Ascending aorta (tissue), 2 donors: Measurements from ENCODE around the gene MAN2A1. TPM values are rescaled to one million over a fixed set of nuclear protein-coding genes. Genes with fewer than 3 reads are reported as not detected.
"Not testable (repeated sequence)": the region's sequence is repeated elsewhere in the genome, so short reads cannot be mapped to it uniquely, and the experiment has no call there.

Experiments
- DNase-seq, 2 donors: peaks; one replicate each; pipeline ENCODE4 v3.0.0-alpha.2; 2019; ENCODE audit warnings: low spot score in 2 of 2
- H3K27ac ChIP-seq, 2 donors: fragments of 200-600 bp; sonication (generic); one replicate each; pipeline ENCODE4 v1.5.1; 2016 to 2017; ENCODE audit warnings: mild to moderate bottlenecking in 1 of 2
- H3K27me3 ChIP-seq: fragments of 200-600 bp; sonication (generic); one replicate; pipeline ENCODE4 v1.5.1; 2017
- H3K36me3 ChIP-seq, 2 donors: fragments of 200-600 bp; sonication (generic); one replicate each; pipeline ENCODE4 v1.5.1; 2016
- H3K4me1 ChIP-seq, 2 donors: fragments of 200-600 bp; sonication (generic); one replicate each; pipeline ENCODE4 v1.5.1; 2016 to 2017; ENCODE audit warnings: mild to moderate bottlenecking in 1 of 2
- H3K4me3 ChIP-seq, 2 donors: fragments of 200-600 bp; sonication (generic); one replicate each; pipeline ENCODE4 v1.5.1; 2016 to 2017; ENCODE audit warnings: mild to moderate bottlenecking in 1 of 2
- H3K9me3 ChIP-seq, 2 donors: fragments of 200-600 bp; sonication (generic); one replicate each; pipeline ENCODE4 v1.5.1; 2016
- CTCF ChIP-seq, 3 experiments: fragments of 200-600 bp in 2 of 3; fragments of 450-650 bp in 1 of 3; sonication (generic) in 2 of 3; IDR thresholded peaks; one replicate each; pipeline ENCODE4 v1.5.1; 2016 to 2019; ENCODE audit warnings: antibody characterized with exemption in 3 of 3, mild to moderate bottlenecking in 1 of 3, moderate library complexity in 1 of 3
- intact Hi-C: fragments of 100-400 bp; cut with DNase I; formaldehyde crosslinking; loops from one replicate; pipeline ENCODE4 v1.15.1; 2023
- total RNA-seq: library from RNA; depleted of rRNA; stranded (reverse); fragments of >200 nt; gene quantifications from one replicate; pipeline ENCODE4 v1.1.0, GENCODE V29; 2016

The MAN2A1 gene
- total RNA-seq, 1 donor from 2014 or later, result 37.0 TPM

- intact Hi-C loops, result no loop called here
- Histone ChIP-seq H3K4me3 (no peak overlapping the region), H3K27me3 (no peaks in the 10 kb centered on the region), H3K9me3 (no peaks in the 10 kb centered on the region), H3K4me1 (no peaks in the 10 kb centered on the region), H3K36me3 (peaks cover 0 to 4% of the 10 kb centered on the region in 2 donors), H3K27ac (no peak overlapping the region)
- TF ChIP-seq CTCF (IDR thresholded peaks at IDR 0.05), result no peak
- no peak for DNase-seq
Measured at GRCh38 chr5:109754319-109754718, 64.6 kb downstream of the MAN2A1 start.

GRCh38 chr5:109755761-109756160 is 66.0 kb downstream of the MAN2A1 start:
- Histone ChIP-seq H3K27me3 (no peaks in the 10 kb centered on the region), H3K36me3 (peaks cover 0 to 4% of the 10 kb centered on the region in 2 donors), H3K27ac (no peak overlapping the region), H3K4me3 (no peak overlapping the region), H3K4me1 (no peaks in the 10 kb centered on the region), H3K9me3 (peaks cover 0 to 6% of the 10 kb centered on the region in 2 donors)
- intact Hi-C loops, result no loop called here
- DNase-seq, result no peak
- TF ChIP-seq CTCF (IDR thresholded peaks at IDR 0.05), result no peak

- Histone ChIP-seq H3K9me3 (peaks cover 0 to 10% of the 10 kb centered on the region in 2 donors), H3K4me3 (no peak overlapping the region), H3K36me3 (peaks cover 0 to 4% of the 10 kb centered on the region in 2 donors), H3K4me1 (no peaks in the 10 kb centered on the region), H3K27ac (no peak overlapping the region), H3K27me3 (no peaks in the 10 kb centered on the region)
- intact Hi-C loops, result no loop called here
- no peak for DNase-seq
- TF ChIP-seq CTCF (IDR thresholded peaks at IDR 0.05), result no peak
Measured at GRCh38 chr5:109756543-109757185, 66.9 kb downstream of the MAN2A1 start.

- Histone ChIP-seq H3K27ac (no peak overlapping the region), H3K9me3 (peaks cover 0 to 10% of the 10 kb centered on the region in 2 donors), H3K27me3 (no peaks in the 10 kb centered on the region), H3K4me1 (no peaks in the 10 kb centered on the region), H3K4me3 (no peak overlapping the region), H3K36me3 (peaks cover under 1 to 7% of the 10 kb centered on the region in 2 donors)
- intact Hi-C loops, result no loop called here
- TF ChIP-seq CTCF (IDR thresholded peaks at IDR 0.05), result no peak
- DNase-seq, result no peak
Measured at GRCh38 chr5:109757490-109757889, 67.8 kb downstream of the MAN2A1 start.

- TF ChIP-seq CTCF (IDR thresholded peaks at IDR 0.05), result no peak
- Histone ChIP-seq H3K9me3 (peaks cover 0 to 10% of the 10 kb centered on the region in 2 donors), H3K4me3 (no peak overlapping the region), H3K36me3 (peaks cover 7 to 18% of the 10 kb centered on the region in 2 donors), H3K27me3 (no peaks in the 10 kb centered on the region), H3K4me1 (no peaks in the 10 kb centered on the region), H3K27ac (no peak overlapping the region)
- intact Hi-C loops, result no loop called here
- no peak for DNase-seq
Measured at GRCh38 chr5:109759306-109759705, 69.6 kb downstream of the MAN2A1 start.

- H3K9me3 ChIP-seq, DNase-seq, H3K4me1 ChIP-seq, H3K27me3 ChIP-seq, H3K27ac ChIP-seq, H3K4me3 ChIP-seq, intact Hi-C loops: not testable (repeated sequence)
- peaks cover 7 to 18% of the 10 kb centered on the region in 2 donors for H3K36me3 ChIP-seq
Measured at GRCh38 chr5:109760130-109760529, 70.4 kb downstream of the MAN2A1 start.
